CD4-positive, alpha-beta T cell (primary cell): ENCODE measurements around the gene OPCML. TPM values are rescaled to one million over a fixed set of nuclear protein-coding genes. Genes with fewer than 3 reads are reported as not detected.

Experiments
- ATAC-seq: fragments of 200-7000 bp; cut with Tn5 transposase; one replicate; pipeline ENCODE4 v1.10.0; 2022; ENCODE audit warnings: mild to moderate bottlenecking; ENCODE audit not compliant: poor library complexity
- CTCF ChIA-PET: fragments of 350-600 bp; sonication (Branson Sonifier 250); formaldehyde crosslinking; loops from one replicate; lab custom pipeline; 2021; ENCODE audit warnings: antibody characterized with exemption, inconsistent platforms; lab: Charles Lee
- POLR2A ChIA-PET: fragments of 350-600 bp; sonication (Branson Sonifier 250); formaldehyde crosslinking; loops from one replicate; lab custom pipeline; 2021; ENCODE audit warnings: antibody characterized with exemption, inconsistent platforms; lab: Charles Lee
- DNase-seq, 14 experiments: peaks; one replicate each; pipeline ENCODE4 v3.0.0-alpha.2; 2013 to 2020; ENCODE audit warnings: mixed read lengths in 2 of 14
- H3K27ac ChIP-seq, 2 donors: one replicate each; pipeline versions ENCODE4 v1.5.1 to v1.7.0; 2013; ENCODE audit warnings: low read length in 2 of 2, low read depth in 1 of 2, mild to moderate bottlenecking in 1 of 2
- H3K27me3 ChIP-seq, 2 experiments: 1 replicate in 1 of 2; 2 replicates in 1 of 2; pipeline versions ENCODE4 v1.6.1 to v1.7.0; 2013; ENCODE audit warnings: low read length in 2 of 2, control low read depth in 1 of 2, mild to moderate bottlenecking in 1 of 2, moderate library complexity in 1 of 2; ENCODE audit not compliant: insufficient read depth in 2 of 2, control insufficient read depth in 1 of 2
- H3K36me3 ChIP-seq: one replicate; pipeline ENCODE4 v1.6.1; 2013; ENCODE audit warnings: low read length, control low read depth; ENCODE audit not compliant: insufficient read depth
- H3K4me1 ChIP-seq: one replicate; pipeline ENCODE4 v1.6.1; 2013; ENCODE audit warnings: low read length, control low read depth; ENCODE audit not compliant: insufficient read depth
- H3K4me3 ChIP-seq: one replicate; pipeline ENCODE4 v1.5.1; 2013; ENCODE audit warnings: mild to moderate bottlenecking, low read length, moderate library complexity
- H3K9me3 ChIP-seq, 2 experiments: 1 replicate in 1 of 2; 2 replicates in 1 of 2; pipeline versions ENCODE4 v1.6.1 to v1.7.0; 2013; ENCODE audit warnings: low read length in 2 of 2, mild to moderate bottlenecking in 2 of 2, control low read depth in 1 of 2, moderate library complexity in 1 of 2; ENCODE audit not compliant: control insufficient read depth in 1 of 2, insufficient read depth in 1 of 2
- H3K27ac Mint-ChIP-seq: one replicate; pipeline ENCODE4 v1.8.0; 2020; ENCODE audit warnings: mixed read lengths
- H3K27me3 Mint-ChIP-seq: one replicate; pipeline ENCODE4 v1.8.0; 2021; ENCODE audit warnings: mixed read lengths
- H3K36me3 Mint-ChIP-seq: one replicate; pipeline ENCODE4 v1.8.0; 2021; ENCODE audit warnings: low read depth, mixed read lengths
- H3K4me1 Mint-ChIP-seq: one replicate; pipeline ENCODE4 v1.8.0; 2021; ENCODE audit warnings: low read depth, mixed read lengths
- H3K4me3 Mint-ChIP-seq: one replicate; pipeline ENCODE4 v1.8.0; 2020; ENCODE audit warnings: mild to moderate bottlenecking, mixed read lengths
- H3K9me3 Mint-ChIP-seq: one replicate; pipeline ENCODE4 v1.8.0; 2020; ENCODE audit warnings: mixed read lengths
- CTCF ChIP-seq: fragments of 200-600 bp; IDR thresholded peaks from one replicate; pipeline ENCODE4 v1.8.0; 2022; ENCODE audit warnings: antibody characterized with exemption, mild to moderate bottlenecking
- intact Hi-C, 2 experiments: fragments of 100-400 bp; cut with DNase I in 1 of 2; cut with micrococcal nuclease in 1 of 2; formaldehyde crosslinking; loops; one replicate each; pipeline versions ENCODE4 v1.15.1 to v1.9.0; 2023 to 2025; cut with DNase I, micrococcal nuclease
- total RNA-seq, 174 experiments: library from RNA in 2 of 174; stranded (reverse) in 2 of 174; gene quantifications; one replicate each; pipeline ENCODE4 v1.2.3 and lab custom pipeline; 2021 to 2026

OPCML gene
- total RNA-seq, 2 experiments from 2014 or later, result not detected

GRCh38 chr11:133549826-133550225 lies 17.5 kb upstream of the OPCML start:
- ChIA-PET POLR2A (no interaction called here), CTCF (no interaction called here)
- Histone ChIP-seq H3K4me1 (no peaks in the 10 kb centered on the region), H3K4me3 (no peak overlapping the region), H3K27me3 (peaks cover 0 to under 1% of the 10 kb centered on the region in 2 experiments), H3K36me3 (no peaks in the 10 kb centered on the region), H3K9me3 (peaks cover 0 to 26% of the 10 kb centered on the region in 2 experiments), H3K27ac (no peak overlapping the region)
- no peak for DNase-seq
- TF ChIP-seq CTCF, result no peak
- no peaks in the 10 kb centered on the region for H3K4me1 Mint-ChIP-seq
- no peak overlapping the region for H3K4me3 Mint-ChIP-seq
- ATAC-seq, result no peak
- H3K27ac Mint-ChIP-seq, result no peak overlapping the region
- H3K9me3 Mint-ChIP-seq, result no peaks in the 10 kb centered on the region
- intact Hi-C loops, result no loop called here
- H3K36me3 Mint-ChIP-seq, result no peaks in the 10 kb centered on the region
- H3K27me3 Mint-ChIP-seq, result peaks cover 6% of the 10 kb centered on the region

- CTCF ChIA-PET, result no interaction called here
- TF ChIP-seq CTCF, result no peak
Observed at GRCh38 chr11:133548641-133549040, 16.3 kb upstream of the OPCML start.

GRCh38 chr11:133547808-133548494 lies 15.7 kb upstream of the OPCML start:
- H3K27ac ChIP-seq, result no peak overlapping the region
- DNase-seq, result no peak
- peaks cover 0 to 16% of the 10 kb centered on the region in 2 experiments for H3K9me3 ChIP-seq
- Mint-ChIP-seq H3K27ac (no peak overlapping the region), H3K4me1 (no peaks in the 10 kb centered on the region), H3K9me3 (no peaks in the 10 kb centered on the region), H3K36me3 (no peaks in the 10 kb centered on the region), H3K27me3 (no peaks in the 10 kb centered on the region), H3K4me3 (no peak overlapping the region)
- no peaks in the 10 kb centered on the region for H3K27me3 ChIP-seq
- POLR2A ChIA-PET, result no interaction called here
- no peak for ATAC-seq
- no peak overlapping the region for H3K4me3 ChIP-seq
- TF ChIP-seq CTCF, result no peak
- H3K36me3 ChIP-seq, result no peaks in the 10 kb centered on the region
- CTCF ChIA-PET, result no interaction called here
- H3K4me1 ChIP-seq, result no peaks in the 10 kb centered on the region
- intact Hi-C loops, result no loop called here

More at GRCh38 chr11:133548641-133549040, 16.3 kb upstream of the OPCML start:
- Mint-ChIP-seq H3K27ac (no peak overlapping the region), H3K36me3 (no peaks in the 10 kb centered on the region), H3K27me3 (peaks cover 2% of the 10 kb centered on the region), H3K4me3 (no peak overlapping the region), H3K4me1 (no peaks in the 10 kb centered on the region), H3K9me3 (no peaks in the 10 kb centered on the region)
- H3K27ac ChIP-seq, result no peak overlapping the region
- no peaks in the 10 kb centered on the region for H3K36me3 ChIP-seq
- POLR2A ChIA-PET, result no interaction called here
- no peaks in the 10 kb centered on the region for H3K27me3 ChIP-seq
- ATAC-seq (no peak), DNase-seq (no peak)
- intact Hi-C loops, result no loop called here
- H3K9me3 ChIP-seq, result peaks cover 0 to 16% of the 10 kb centered on the region in 2 experiments
- H3K4me1 ChIP-seq, result no peaks in the 10 kb centered on the region
- no peak overlapping the region for H3K4me3 ChIP-seq
